Gastroesophageal sphincter (tissue), 3 donors: ENCODE measurements around the gene CCDC92B.

Experiments
- CTCF ChIP-seq, 4 experiments: fragments of 200-600 bp in 2 of 4; fragments of 450-650 bp in 2 of 4; sonication (generic) in 1 of 4; IDR thresholded peaks; one replicate each; pipeline ENCODE4 v1.5.1; 2017 to 2019; ENCODE audit warnings: antibody characterized with exemption in 4 of 4, mild to moderate bottlenecking in 2 of 4, moderate library complexity in 2 of 4
- EP300 ChIP-seq: sonication (generic); formaldehyde crosslinking; IDR thresholded peaks from one replicate; pipeline ENCODE4 v1.6.1; 2017; ENCODE audit warnings: antibody characterized with exemption, mild to moderate bottlenecking
- POLR2A ChIP-seq, 2 donors: fragments of 450-650 bp; IDR thresholded peaks; one replicate each; pipeline ENCODE4 v1.6.1; 2017; ENCODE audit warnings: antibody characterized with exemption in 2 of 2, mild to moderate bottlenecking in 2 of 2, moderate library complexity in 1 of 2

DNA sequence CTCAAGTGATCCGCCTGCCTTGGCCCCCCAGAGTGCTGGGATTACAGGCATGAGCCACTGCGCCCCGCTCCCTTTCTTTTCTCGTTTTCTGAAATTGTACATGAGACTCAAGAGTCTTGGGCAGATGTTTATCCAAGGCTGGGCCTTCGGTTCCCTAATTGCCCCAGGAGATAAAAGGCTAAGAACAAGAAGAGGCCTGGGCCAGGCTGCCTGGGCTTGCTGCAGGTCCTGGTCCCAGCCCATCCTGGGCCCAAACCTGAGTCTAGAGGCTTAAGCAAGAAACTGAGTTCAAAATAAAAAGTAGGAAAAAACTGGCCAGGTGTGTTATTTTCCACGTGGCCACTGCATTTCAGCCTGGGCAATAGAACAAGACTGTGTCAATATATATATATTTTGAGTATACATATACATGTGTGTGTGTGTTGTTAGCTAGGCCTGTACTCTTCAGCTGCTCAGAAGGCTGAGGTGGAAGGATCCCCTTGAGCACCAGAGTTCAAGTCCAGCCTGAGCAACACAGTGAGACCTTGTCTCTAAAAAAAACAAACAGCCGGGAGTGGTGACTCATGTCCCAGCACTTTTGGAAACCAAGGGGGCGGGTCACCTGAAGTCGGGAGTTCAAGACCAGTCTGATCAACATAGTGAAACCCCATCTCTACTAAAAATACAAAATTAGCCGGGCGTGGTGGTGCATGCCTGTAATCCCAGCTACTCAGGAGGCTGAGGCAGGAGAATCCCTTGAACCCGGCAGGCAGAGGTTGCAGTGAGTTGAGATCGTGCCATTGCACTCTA is 31.1 kb downstream of the CCDC92B start:
- TF ChIP-seq EP300, result no peak
- TF ChIP-seq CTCF (IDR thresholded peaks at IDR 0.05), result no peak
- no peak for TF ChIP-seq POLR2A (IDR thresholded peaks at IDR 0.05)
